NCI-H146 treated with DMSO at 0.1 percent for 48 hours (cell line): ENCODE results near the gene TMEM151B.

ENCODE experiments used
- DNase-seq: peaks from one replicate; lab custom pipeline; 2025; ENCODE audit not compliant: unreplicated experiment; lab: John Stamatoyannopoulos, UW

The TMEM151B gene

DNA sequence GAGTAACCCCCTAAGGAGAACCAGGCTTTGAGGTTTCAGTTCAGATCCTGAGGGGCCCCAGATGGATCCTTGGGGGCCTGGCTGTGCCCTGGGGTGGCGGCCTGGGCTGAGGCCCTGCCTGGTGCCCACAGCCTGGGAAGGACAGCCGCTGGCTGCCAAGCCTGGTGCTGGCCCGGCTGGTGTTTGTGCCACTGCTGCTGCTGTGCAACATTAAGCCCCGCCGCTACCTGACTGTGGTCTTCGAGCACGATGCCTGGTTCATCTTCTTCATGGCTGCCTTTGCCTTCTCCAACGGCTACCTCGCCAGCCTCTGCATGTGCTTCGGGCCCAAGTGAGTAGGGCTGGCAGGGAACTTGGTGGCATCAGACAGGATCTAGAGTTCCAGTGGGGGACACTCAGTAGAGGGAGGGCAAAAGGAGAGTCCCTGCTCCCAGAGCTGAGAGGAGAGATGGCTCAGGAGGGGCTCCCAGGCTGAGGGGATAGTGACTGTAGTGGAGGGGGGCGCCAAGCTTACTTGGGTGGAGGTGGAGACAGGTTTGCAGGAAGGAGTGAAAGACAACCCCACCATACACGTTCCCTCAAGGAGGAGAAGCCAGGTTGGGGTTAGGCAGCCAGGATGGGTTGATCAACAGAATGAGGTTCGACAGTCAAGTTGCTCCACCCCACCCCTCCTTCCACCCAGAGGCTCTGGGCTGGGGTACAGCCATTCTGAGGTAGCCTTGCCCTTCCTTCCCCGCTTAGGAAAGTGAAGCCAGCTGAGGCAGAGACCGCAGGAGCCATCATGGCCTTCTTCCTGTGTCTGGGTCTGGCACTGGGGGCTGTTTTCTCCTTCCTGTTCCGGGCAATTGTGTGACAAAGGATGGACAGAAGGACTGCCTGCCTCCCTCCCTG is 37.3 kb upstream of the TMEM151B start:
- DNase-seq, result no peak

DNA sequence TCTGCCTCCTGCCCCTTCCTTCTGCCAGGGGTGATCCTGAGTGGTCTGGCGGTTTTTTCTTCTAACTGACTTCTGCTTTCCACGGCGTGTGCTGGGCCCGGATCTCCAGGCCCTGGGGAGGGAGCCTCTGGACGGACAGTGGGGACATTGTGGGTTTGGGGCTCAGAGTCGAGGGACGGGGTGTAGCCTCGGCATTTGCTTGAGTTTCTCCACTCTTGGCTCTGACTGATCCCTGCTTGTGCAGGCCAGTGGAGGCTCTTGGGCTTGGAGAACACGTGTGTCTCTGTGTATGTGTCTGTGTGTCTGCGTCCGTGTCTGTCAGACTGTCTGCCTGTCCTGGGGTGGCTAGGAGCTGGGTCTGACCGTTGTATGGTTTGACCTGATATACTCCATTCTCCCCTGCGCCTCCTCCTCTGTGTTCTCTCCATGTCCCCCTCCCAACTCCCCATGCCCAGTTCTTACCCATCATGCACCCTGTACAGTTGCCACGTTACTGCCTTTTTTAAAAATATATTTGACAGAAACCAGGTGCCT is 36.6 kb upstream of the TMEM151B start:
- DNase-seq, result no peak

DNA sequence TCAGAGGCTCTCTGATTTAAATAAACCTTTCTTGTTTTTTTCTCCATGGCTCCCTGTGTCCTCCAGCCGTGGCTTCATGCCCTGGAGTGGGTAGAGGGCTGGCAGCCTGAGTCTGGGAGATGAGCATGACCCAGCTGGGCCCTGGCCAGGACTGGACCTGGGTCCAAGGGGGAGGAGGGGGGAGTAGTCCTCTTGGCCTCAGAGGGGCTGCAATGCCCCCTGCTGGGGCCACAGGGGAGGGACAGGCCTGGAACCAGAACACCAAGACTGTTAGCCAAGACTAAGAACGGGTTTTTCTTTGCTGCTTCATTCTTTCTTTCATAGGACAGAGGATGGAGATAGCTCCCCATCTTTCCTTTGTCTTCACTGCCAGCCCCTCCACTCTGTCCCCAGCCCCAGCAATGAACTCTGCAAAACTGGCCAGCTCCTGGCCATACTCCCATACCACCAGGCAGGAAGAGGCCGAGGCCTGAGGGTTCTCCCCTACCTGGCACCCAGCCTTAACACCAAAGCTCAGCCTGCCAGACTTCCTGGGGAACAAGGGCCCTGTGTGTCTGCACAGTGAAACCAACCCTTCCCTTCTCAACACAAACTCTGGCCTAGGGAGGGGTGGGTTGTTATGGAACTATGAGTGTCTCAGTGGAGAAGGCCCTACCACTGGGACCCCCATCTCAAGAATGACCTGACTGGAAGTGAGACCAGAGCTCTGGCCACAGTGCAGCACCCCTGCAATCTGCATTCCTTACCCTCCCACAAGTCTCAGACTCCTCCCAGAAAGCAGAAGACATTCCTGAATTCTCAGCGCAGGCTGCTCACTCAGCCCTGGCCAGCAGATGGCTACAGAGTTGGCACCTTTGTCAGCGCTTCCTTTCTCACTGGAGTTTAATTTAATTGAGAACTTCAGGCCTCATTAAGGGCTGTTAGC is 35.9 kb upstream of the TMEM151B start:
- no peak for DNase-seq

DNA sequence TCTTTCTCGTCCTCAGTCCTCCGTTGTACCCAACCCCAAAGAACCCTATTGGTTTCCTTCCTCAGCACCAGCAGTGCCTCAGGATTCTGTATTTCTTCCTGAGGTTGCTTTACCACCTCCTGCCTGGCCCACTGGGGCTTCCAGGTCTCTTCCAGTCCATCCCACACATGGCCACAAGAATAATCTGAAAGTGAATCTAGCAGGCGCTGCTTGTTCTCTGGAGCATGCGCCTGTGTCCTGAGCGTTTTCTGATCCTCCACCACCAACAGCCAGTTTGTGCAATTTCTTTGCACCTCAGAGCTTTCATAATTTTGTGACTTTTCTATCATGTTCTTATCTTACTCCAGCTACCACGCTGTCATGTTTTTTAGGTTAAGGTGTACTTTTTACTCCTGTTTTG is 35.0 kb upstream of the TMEM151B start:
- no peak for DNase-seq

DNA sequence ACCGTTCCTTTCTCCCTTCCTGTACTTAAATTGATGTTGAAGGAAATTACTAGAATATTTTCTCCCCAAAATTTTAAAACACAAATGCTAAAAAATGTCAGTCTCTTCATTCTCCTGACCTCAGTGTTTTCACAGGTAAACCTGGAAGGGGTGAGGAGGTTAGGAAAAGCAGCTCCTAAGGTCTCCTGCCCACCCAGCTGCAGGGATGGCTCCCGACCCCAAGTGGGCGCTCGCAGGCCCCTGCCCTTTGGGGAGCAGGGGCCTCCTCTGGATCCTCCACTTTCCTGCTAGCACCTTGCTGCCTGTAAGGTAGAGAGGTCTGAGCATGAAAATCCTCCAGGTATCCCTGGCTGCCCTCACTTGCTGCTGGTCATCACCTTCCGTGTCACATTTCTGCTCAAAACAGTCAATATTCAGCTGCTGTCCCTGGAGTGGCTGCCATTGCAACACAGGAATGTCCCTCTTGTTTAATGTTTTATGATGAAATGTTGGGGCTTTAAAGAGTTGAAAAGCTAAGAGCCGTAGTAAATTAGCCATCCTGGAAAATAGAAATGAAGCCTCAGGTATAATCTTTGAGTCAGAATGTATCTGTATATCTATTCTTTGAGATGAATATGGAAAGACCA is 34.2 kb upstream of the TMEM151B start:
- DNase-seq, result no peak

DNA sequence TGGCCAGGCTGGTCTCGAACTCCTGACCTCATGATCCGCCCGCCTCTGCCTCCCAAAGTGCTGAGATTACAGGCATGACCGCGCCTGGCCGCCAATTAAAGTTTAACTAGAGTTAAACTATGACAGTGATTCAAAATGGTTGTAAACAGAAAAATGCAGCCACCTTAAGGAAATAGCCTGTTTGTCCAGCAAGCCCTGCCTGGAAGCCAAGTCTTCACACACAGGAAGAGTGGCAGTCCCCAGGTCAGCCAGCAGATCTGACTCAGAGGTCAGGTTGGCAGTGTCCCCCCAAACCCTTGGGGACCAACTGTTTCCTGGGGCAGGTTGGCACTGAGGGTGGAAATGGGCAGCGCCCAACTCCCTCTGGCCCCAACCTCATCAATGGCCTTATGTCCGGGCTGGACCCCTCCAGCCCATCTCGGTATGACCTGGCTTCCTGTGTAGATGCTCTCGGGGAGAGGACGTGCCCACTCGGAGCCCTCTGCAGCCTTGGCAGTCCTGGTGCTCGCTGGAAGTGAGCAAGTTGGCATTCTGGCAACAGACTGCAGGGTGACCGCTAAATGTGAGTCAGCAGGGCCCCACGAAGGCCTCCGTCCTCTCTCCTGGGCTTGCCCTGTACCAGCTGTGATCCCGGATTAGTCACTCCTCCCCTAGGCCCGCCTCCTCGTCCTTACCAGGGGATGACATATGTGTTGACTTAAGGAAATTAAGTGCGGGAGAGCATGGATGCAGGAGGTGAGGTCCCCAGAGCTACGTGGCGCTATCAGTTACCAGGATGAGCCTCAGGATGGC is 33.0 kb upstream of the TMEM151B start:
- DNase-seq, result peak; percentile 96

DNA sequence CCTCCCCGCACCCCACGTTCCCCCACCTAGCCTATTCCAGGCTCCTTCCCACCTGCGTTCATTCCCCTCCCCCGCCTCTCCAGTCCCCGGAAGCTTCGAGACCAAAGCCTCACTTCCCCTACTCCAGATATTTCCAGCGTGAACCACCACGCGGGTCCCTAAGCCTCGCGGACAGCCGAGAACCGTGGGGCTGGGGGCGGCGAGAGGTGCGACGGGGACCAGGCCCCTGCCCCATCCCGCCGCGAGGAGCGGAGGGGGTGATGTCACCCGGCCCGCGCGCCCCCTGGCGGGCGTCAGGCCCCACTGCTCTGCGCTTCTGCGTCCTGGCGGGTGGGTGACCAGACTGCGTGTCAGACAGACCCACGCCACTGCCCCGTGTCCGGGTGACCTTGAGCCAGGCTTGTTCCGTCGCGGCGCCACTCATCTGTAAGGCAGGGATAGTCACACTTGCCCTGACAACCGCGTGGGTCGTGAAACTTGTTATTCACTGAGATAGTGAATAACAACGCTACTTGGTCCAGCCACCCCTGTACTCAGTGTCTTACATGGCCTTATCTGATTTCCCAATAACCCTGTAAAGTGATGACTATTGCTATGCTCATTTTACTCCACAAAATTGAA is 32.3 kb upstream of the TMEM151B start:
- peak; percentile 76 for DNase-seq

DNA sequence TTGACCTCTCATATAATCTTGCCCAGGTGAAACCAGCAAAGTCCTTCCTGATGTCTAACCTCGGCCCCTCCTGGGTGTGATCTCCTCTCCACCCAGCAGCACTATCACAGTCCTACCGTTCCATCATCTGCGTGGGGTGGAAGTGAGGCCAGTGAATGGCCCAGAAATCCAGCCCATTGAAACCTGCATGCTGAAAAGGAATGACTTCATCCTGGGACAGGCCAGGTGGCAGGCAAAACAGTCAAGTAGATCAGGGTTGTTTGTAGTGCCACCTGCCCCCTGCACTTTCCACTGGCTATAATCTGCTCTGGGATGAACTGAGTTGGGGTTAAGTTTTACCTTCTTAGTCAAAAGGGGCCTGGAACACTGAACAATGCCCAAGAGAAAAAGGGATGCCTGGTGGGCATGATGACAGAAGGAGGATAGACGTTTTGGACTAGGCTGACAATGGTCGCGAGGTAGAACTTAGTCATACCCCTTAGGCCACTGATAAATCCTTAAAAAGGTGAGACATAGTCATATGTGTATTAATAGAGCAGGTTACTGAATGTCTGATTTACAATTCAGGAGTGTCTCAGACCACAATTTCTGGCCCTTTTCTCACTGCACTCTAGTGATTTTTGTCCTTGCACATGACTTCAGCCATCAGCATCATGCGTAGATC is 31.4 kb upstream of the TMEM151B start:
- no peak for DNase-seq

DNA sequence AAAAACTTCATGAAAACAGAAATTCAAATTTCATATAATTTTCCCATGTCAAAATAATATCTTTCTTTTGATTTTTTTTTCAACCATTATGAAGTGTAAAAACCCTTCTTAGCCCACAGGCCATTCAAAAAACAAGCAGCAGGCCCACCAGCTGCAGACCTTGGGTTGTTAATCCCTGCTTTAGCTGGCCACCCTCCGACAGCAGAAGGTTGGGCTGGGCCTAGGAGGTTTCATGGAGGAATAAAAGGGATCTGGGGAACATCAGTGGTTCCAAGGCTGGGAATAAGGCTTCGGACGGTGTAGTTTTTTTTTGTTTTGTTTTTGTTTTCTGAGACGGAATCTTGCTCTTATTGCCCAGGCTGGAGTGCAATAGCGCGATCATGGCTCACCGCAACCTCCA is 26.9 kb upstream of the TMEM151B start:
- DNase-seq, result no peak

DNA sequence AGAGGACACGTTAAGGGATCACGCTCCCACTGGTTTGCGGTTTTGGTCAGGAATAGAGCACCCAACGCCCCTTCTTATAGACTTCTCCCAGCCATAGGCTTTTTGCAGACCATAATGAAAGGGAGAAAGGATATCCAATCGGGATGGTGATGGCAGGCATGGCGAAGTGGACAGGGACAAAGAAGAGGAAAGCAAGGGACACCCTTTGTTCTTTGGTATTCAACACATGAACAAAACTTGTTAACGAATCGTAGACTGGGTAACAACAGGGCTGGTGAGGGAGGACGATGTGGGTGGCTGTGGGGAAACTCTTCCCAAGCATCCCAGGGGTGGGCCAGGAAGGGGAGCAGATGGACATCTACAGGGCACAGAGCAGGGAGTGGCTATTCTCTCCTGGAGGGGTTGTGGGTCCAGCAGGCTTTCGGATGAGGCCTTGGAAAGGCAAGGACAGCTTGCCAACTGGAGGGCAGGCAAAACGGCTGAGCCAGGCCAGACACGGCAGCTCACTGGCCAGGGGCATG is 24.8 kb upstream of the TMEM151B start:
- DNase-seq, result no peak

DNA sequence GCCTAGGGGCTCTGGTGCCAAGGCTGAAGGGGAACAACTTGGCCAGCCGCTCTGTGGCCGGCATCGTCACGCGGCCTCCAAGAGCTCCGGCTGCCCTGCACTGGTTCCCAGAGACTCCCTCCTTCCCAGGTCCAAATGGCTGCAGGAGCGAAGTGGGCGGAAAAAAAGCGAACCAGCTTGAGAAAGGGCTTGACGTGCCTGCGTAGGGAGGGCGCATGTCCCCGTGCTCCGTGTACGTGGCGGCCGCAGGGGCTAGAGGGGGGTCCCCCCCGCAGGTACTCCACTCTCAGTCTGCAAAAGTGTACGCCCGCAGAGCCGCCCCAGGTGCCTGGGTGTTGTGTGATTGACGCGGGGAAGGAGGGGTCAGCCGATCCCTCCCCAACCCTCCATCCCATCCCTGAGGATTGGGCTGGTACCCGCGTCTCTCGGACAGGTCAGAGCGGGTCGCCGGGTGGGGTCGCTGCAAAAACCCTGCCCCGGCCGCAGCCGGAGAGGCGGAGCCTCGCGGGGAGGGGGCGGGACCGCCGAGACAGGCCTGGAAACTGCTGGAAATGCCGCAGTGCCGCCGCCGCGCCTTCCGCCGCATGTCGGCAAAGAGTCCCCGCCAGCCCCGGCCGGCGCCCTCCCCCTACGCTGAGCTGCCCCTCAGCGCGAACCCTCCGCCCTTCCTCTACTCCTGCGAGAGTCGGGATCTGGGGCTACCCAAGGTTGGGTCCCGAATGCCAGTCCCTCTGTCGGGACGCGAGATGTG is 24.2 kb upstream of the TMEM151B start:
- DNase-seq, result peak; percentile 90

DNA sequence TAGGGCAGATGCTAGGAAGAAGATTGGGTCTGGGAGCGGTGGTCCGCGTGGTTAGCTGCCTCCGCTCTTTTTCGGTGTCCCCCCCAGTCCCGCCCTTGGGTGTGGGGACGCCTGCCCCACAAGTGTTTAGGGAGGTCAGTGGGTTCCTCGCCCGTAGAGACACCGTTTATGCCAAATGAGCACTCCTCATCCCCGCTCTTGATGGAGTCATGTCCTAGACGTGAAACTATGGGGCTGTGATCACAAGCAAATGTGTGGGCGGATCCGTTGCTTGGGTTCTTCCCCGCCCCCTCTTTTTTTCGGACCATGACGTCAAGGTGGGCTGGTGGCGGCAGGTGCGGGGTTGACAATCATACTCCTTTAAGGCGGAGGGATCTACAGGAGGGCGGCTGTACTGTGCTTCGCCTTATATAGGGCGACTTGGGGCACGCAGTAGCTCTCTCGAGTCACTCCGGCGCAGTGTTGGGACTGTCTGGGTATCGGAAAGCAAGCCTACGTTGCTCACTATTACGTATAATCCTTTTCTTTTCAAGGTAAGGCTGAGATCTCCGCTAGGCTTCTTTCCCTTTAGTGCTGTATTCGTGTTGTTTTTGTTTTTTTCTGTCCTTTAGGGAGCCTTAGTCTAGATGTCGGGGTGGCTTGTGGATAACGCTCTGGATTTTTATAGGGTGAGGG is 23.4 kb upstream of the TMEM151B start, which contains the start of gene HSP90AB1:
Gene HSP90AB1, plus strand, starts transcription at position 439 of the 675 bp plus-strand sequence. CDS start 1,529 bp downstream, outside the sequence.
- peak; percentile 98 for DNase-seq

DNA sequence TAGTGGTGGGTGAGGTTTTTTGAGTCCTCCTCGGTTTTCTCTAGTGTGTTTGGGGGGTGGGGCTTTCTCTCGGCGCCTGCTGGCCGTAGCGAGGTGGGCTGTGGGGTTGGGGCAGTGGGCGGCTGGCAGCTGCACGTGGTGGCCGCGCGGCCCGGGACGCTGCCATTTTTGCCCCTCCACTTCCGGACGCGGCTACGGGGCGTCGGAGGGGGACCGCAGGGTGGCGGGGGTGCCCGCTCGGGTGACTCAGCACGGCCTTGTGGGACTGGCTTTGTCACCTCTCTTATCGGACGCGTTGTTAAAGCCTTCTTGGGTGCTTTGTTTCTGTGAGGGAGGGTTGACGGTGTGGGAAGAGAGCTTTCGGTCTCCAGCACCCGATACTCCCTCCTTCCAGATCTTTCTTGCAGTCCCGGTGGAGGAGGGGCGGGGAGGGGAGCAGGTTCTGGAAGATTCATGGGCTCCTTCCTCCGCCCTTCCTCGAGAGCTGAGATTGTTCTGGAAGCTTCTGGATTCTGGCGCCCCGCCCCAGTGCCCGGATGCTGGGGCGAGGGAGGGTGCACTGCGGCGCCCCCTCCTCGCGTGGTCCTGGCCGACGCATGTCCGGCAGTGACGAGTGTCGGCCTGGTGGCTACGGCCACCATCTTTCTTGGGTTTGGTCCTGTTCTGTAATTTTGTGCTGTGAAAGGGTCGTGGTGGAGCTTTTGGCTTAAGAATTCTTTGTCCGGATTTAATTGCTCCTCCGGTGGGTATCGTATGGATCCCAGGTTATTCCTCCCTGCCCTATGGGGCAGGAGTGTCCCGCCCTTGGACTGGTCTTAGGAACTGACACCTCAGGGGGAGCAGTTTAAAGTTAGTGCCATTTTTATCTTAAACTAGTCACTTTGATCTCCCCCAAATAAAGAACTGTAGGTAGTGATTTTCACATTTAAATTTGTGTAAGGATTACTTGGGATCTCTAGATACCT is 22.6 kb upstream of the TMEM151B start:
- peak; percentile 52 for DNase-seq

DNA sequence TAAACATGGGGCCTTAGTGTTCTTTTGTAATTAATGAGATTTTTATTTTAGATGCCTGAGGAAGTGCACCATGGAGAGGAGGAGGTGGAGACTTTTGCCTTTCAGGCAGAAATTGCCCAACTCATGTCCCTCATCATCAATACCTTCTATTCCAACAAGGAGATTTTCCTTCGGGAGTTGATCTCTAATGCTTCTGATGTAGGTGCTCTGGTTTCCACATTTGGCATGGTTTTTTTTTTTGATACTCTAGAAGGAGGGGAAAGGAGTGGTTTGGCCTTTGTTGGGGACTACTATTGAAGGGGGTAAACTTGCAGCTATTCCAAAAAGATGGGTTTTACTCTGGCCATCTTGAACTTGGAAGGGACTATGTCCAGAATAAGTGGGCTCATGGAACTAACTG is 21.7 kb upstream of the TMEM151B start:
- DNase-seq, result no peak

DNA sequence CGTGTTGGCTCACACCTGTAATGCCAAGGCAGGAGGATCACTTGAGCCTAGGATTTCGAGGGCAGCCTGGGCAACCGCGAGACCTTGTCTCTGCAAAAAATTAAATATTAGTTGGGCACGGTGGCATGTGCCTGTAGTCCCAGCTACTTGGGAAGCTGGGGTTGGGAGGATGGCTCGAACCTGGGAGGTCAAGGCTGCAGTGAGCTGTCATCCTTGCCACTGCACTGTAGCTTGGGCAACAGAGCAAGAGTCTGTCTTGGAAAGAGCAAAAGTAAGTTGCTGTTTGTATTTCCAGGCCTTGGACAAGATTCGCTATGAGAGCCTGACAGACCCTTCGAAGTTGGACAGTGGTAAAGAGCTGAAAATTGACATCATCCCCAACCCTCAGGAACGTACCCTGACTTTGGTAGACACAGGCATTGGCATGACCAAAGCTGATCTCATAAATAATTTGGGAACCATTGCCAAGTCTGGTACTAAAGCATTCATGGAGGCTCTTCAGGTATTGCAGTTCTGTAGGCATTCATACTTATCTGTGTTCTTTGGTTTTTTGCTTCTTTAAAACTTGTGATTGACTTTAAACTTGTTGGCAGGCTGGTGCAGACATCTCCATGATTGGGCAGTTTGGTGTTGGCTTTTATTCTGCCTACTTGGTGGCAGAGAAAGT is 21.0 kb upstream of the TMEM151B start:
- DNase-seq, result no peak

DNA sequence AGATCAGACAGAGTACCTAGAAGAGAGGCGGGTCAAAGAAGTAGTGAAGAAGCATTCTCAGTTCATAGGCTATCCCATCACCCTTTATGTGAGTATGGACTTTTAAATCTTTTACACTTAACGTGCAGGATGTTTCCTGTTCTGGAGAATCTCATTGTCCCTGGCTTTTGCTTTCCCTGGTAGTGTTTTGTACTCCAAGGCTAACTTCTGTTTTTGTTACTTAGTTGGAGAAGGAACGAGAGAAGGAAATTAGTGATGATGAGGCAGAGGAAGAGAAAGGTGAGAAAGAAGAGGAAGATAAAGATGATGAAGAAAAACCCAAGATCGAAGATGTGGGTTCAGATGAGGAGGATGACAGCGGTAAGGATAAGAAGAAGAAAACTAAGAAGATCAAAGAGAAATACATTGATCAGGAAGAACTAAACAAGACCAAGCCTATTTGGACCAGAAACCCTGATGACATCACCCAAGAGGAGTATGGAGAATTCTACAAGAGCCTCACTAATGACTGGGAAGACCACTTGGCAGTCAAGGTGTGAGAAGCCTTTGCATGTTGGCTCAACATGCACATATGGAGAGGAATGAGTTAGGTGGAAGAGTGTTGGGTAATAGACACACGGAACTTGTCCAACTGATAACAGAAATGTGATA is 20.1 kb upstream of the TMEM151B start:
- DNase-seq, result no peak
